T1000 (cell line): Measurements from ENCODE around the gene UMODL1.
A peak's percentile ranks its signal among the peaks of the same experiment; 100 is the strongest.

ENCODE experiments used
- DNase-seq: peaks from one replicate; lab custom pipeline; 2025; ENCODE audit warnings: mixed read lengths; lab: John Stamatoyannopoulos, UW

Gene UMODL1

DNA sequence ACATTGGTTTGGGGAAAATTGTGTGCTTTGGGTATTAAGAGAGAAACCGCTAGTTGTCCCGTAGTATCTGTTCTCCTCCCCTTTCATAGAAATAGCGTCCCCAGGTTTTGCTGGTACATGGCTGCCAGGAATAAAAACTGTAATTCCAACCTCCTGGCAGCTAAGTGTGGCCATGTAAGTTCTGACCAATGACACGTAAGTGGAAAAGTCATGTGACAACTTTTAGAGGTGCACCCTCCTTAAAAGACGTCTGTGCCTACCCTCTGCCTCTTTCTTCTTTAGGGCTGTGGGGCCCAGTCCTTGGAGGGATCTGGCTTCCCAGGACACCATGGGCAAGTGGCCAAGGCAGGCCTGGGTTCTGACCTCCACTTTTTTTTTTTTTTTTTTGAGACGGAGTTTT, 59.3 kb downstream of the UMODL1 start:
- no peak for DNase-seq

- no peak for DNase-seq
Measured at GRCh38 chr21:42132183-42132582, 61.1 kb downstream of the UMODL1 start.

DNA sequence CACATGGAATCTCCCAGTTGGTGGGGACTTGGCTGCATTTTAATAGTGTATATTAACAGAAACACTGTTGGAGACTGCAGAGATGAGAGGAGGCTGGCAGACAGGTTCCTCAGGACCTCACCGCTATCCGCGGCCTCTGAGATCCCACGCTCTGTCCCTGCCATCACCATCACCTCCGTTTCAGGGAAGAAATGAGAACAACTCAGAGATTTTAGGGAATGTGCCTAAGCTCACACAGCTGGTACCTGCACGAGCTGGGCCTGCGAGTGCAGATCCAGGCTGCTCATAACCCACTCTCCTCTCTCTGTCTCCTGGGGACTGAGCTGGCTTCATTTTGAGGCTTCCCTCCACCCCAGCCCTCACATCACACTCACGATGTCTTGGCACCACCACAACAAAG, 62.0 kb downstream of the UMODL1 start:
- DNase-seq = no peak

DNA sequence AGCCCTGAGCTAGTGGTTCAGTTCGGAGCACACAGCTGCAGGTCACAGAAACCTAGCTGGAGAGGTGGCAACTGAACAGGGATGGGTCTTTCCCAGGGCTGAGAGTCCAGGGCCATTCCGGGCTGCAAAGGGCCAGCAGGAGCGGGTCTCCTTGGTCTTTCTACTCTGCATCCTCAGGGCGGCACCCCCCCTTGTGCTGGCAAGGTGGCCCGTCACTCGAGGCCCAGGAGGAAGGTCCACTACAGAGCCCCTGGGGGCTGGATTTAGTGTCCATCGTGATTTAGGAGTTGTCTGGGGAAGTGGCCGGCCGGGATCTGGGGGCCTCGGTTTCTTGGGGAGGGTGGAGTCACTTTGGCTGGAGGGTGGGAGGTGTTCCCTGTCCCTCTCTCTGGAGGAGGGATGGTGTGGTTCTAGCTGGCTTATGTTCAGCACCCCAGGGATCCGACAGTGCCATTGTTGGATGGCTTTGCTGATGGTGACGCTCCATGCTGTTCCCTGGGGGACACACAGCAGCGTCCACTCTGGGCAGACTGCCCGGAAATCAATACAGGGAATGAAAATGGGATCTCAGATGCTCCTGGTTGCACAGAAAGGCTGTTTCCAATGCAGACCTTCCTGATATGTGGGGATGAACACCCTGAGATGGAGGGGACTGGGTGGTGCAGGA, 64.4 kb downstream of the UMODL1 start:
- no peak for DNase-seq

DNA sequence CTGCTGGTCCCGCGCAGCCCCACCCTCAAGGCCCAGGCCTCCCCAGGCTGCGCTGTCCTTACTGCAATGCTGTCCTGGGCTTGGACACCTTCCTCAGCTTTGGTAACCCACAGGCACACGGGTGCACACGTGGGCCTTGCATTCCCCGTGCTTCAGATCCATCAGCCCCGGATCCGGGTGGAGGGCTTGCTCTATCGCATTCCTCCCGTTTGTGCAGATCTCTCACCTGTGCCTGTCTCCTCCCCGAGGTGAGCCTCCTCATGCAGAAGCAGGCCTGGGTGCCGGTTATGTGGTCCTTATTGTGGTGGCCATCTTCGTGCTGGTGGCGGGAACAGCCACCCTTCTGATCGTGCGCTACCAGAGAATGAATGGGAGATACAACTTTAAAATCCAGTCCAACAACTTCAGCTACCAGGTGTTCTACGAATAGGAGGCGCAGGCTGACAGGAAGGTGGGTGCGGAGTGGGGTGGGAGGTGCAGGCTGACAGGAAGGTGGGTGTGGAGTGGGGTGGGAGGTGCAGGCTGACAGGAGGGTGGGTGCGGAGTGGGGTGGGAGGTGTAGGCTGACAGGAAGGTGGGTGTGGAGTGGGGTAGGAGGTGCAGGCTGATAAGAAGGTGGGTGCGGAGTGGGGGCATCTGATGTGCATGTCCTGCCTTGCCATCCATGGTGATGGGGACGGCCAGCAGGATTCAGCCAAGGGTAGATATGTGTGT, 66.2 kb downstream of the UMODL1 start:
- DNase-seq = no peak

DNA sequence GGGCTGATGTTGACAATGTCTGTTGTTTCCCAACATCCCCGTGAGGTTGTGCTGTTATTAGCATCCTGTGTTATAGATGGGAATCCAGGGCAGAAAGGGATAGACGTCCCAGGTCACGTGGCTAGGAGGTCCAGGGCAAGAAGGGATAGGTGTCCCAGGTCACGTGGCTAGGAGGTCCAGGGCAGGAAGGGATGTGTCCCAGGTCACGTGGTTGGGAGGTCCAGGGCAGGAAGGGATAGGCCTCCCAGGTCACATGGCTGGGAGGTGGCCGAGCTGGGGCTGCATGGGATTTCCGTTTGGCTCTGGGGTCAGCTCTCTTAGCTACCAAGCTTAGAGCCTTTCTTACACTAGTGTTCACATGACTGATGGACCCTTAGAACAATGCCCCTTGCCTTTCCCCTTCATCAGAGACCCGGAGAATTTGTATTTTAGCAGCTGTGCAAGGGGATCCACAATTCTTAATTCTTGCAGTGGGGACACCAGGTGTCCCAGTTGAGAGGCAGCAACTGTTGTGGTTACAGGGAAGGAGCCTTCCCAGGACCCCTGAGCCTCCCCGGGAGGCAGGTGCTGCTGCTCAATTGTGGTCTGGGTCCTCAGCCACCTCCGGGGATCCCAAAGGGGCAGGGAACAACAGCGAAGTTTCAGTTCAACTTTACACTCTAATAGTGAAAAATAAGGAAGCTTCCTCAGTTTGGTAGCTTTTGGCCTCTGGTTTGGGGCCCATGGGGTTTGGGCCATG, 69.2 kb downstream of the UMODL1 start:
- DNase-seq = no peak

DNA sequence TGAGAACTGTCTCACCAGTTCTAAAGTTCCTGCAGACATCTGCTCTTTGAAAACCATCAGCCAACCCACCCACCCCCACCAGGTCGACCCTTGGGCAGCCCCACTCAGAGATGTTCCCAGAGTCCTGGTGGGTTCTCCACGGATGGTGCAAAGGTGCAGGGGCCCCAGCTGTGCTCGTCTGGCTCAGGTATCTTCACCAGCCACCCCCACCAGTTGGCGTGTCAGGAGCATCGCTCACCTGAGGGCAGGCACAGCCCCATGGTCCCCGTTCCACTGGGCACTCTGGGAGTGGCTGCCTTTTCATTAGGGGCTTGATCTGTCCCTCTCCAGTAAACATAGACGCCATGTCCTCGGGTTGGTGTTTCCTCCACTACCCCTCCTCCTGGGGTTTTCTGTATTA, 70.5 kb downstream of the UMODL1 start:
- DNase-seq = no peak

DNA sequence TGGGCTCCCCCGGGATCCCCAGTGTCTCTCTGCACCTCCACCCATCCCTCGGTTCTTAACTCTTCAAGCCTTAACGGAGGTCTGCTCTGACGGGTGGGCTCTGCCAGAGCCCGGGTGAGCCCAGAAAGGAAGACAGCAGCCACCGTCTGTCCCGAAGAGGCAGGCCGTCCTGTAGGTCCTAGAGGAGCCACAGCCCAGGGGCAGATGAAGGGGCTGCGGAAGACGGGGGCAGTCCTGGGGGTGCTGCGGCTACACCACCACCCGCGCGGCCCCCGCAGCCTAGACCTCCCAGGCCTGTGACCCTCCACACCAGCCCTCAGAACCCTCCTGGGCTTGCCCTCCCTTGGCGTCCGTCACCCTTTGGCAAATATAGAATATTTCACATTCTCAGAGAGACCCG, 71.0 kb downstream of the UMODL1 start:
- DNase-seq = no peak

GRCh38 chr21:42142627-42143026, 71.5 kb downstream of the UMODL1 start:
- DNase-seq = no peak

GRCh38 chr21:42143111-42143510, 72.0 kb downstream of the UMODL1 start:
- DNase-seq = no peak

DNA sequence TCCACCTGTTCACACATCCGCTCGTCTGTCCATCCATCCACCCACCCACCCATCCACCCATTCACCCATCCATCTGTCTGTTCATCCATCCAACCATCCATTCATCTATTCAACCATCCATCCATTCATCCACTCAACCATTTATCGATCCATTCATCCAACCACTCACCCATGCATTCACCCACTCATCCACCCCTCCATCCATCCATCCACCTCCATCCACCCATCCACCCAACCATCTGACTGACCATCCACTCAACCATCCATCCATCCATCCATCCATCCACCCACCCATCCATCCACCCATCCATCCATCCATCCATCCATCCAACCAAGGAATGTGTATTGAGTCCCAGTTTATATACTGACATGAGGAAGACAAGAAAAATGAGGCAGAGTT, 73.1 kb downstream of the UMODL1 start:
- DNase-seq = no peak

DNA sequence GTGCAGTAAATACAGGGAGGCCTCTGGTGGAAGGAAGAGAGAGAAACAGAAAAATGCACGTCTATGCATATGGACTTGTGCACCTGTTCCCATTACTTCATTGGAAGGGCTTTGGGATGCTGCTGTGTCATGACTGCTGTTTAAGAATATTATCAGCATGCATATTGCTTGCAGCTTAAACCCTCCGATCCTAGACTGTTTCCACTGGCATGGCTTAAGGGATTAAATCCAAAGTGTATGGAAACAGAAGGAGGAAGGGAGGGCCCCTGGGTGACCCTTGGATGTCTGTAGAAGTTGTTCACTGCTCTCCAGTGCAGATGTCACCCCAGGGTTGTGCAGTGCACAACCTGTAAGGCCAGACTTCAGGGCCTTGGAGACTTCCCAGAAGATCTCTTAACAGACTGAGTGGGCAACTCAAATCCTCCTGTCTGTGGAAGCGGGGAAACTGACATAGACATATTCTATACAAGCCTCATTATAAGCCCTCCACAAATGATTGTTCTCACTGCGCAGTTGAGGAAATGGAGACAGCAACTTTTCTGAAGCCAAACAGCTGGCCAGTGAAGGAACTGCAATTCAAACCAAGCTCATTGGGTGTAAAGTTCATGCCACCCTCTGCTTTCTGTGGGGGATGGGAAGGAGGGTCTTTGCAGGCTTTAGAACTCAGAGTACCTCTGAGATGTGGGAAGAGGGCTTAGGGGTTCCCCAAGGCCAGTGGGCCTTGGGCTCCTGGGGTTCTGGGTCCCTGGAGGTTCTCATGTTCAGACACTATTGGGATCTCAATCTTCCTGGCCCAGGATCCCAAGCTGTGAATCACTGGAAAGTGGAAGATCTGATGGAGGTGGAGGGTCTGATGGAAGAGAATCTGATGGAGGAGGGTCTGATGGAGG, 73.8 kb downstream of the UMODL1 start:
- DNase-seq = no peak

DNA sequence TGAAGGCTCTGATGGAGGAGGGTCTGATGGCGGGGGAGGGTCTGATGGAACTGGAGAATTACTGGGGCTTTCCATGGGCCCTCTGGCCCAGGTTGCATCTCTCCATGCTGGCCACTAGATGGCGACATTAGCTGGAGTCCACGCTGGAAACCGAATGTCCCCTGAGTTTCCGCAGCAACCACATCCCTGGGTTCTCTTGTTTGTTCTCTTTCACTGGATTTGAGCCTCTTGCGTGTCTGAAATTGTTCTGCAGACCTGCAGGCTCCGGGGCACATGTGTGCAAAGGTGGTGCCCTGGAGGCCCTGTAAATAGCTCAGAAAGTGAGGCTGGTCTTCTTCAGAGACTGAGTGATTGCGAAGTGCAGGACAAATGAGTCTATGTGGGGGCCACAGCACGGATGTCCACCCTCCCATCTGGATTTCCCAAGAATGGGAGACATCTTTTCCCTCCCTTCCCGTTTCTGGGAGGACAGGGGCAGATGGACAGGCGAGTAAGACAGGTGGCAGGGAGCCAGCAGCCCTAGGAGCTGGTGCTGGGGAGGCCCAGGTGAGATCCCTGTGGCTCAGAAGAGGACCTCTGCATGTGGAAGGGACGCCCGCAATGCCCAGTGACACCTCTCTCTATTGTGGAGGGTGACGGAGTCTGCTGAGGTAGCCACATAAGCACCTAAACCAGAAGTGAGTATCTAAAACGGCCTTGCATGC, 74.6 kb downstream of the UMODL1 start:
- DNase-seq = peak; percentile 37

DNA sequence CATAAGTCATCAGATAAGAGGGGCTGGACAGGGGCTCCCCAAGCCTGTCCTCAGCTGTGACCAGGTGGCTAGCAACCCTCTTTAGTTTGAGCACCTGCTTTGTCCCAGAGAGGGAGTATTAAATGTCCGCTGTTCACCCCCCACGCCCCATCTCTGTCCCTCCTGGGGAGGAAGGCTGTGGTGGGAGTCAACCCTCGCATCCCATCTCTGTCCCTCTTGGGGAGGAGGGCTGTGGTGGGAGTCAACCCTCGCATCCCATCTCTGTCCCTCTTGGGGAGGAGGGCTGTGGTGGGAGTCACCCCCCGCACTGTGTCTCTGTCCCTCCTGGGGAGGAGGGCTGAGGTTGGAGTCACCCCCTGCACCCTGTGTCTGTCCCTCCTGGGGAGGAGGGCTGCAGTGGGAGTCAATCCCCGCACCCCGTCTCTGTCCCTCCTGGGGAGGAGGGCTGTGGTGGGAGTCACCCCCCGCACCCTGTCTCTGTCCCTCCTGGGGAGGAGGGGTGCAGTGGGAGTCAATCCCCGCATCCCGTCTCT, 75.2 kb downstream of the UMODL1 start:
- DNase-seq = no peak

GRCh38 chr21:42146821-42147220, 75.7 kb downstream of the UMODL1 start:
- DNase-seq = no peak

DNA sequence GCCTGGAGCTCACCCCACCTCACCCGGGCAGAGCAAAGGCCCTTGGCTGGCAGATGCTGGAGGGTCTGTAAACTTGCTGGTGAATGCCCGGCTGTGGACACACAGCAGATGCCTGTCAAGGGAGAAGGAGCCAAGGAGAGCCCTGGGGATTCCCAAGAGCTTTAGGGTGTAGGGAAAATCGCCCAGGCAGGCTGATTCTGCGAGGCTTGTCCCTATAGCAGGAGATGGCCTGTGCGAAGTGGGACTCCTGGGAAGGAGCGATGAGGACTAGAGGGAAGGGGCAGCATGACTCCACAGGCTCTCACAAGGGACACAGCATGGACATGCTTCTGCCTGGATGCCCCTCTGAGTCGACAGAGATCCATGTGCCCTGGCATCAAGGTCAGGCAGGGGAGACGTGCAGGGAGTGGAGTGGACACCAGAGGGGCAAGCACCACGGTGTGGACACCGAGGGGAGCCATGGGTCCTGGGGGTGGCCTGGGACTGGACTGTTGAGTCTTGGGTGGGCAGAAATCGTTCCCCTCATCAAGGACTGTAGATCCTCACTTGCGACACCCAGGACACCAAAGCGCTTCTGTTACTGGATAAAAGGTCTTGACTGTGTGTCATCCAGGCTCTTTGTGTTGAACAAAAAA, 76.4 kb downstream of the UMODL1 start:
- DNase-seq = no peak

- DNase-seq = no peak
Measured at GRCh38 chr21:42148097-42148496, 77.0 kb downstream of the UMODL1 start.

DNA sequence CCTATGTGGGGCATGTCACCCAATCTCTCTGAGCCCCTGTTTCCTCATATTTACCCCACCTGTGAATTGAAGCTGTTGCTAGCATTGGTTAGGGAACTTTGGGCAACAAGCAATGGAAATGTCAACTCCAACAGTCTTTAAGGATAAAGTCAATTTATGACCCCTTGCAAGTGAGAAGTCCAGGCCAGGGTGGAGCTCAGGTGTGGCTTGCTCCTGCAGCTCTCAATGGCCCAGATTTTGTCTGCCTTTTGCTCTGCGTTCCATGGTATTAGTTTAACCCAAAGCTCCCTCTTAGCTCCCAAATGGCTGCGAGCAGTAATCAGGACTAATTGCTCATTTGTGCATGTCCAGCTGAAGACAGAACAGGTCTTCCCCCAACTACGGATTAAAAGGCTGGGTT, 77.5 kb downstream of the UMODL1 start:
- no peak for DNase-seq

DNA sequence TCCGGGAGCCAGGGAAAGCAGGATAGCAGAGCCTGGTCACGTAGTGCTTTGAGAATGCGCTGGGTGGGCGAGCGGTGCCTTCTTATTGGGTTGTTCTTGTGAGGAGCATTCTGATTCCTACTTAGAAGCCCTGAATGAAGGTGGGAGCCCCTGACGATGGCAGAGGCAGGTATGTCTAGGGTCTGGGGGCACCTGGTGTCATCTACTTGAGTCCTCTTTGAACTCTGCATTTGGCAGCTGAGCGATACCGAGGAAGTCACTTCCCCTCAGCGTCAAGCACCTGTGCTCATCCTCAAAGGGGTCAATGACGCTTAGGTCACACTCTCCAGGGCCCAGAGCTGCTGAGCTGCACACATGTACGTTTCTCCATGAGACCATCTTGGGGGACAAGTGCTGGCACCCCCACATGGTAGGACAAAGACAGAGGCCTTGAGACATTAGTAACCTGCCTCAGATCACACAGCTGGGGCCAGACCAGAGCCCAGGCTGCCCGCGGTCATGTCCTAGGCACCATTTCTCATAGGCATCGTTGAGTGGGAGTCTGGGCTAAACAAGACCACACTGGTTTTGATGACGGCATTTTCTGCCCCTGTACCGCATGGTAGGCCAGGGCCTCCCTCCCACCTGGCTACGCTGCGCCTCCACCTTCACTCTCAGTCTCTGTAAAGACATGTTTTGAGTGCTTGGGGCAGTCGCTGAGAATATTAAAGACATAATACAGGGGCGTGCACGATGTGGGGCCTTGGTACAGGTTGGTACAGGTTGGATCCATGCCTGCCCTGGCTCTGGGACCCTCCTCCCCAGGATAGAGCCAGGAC, 78.7 kb downstream of the UMODL1 start:
- no peak for DNase-seq
